Measurements from ENCODE around the gene AGTPBP1.

- no peak for TF ChIP-seq CTCF (IDR thresholded peaks at IDR 0.05)
- TF ChIP-seq EP300 (IDR thresholded peaks at IDR 0.05): no peak
Observed at GRCh38 chr9:85717220-85717619, 24.5 kb downstream of the AGTPBP1 start.
